ENCODE data around the gene CAPZB.

DNA sequence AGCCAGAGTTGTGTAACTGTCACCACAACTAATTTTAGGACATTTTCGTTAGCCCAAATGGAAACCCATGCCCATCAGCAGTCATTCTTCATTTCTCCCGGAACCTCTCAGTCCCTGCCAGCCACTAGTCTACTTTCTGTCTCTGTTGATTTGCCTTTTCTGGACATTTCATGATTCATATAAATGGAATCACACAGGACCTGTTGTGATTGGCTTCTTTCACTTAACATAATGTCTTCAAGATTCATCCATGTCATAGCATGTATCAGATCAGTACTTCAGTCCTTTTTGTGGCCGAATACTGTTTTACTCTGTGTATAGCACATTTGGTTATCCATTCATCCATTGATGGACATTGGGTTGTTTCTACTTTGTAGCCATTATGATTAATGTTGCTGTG, 166.1 kb downstream of the CAPZB start:
- TF ChIP-seq CTCF (IDR thresholded peaks at IDR 0.05; ENCODE audit: low read length) (no peak), EZH2 (IDR thresholded peaks at IDR 0.05; ENCODE audit: borderline replicate concordance, low read length) (no peak)

Measured in OCI-LY1 (cell line).